ENCODE data around the gene RBM44.

Gene RBM44

DNA sequence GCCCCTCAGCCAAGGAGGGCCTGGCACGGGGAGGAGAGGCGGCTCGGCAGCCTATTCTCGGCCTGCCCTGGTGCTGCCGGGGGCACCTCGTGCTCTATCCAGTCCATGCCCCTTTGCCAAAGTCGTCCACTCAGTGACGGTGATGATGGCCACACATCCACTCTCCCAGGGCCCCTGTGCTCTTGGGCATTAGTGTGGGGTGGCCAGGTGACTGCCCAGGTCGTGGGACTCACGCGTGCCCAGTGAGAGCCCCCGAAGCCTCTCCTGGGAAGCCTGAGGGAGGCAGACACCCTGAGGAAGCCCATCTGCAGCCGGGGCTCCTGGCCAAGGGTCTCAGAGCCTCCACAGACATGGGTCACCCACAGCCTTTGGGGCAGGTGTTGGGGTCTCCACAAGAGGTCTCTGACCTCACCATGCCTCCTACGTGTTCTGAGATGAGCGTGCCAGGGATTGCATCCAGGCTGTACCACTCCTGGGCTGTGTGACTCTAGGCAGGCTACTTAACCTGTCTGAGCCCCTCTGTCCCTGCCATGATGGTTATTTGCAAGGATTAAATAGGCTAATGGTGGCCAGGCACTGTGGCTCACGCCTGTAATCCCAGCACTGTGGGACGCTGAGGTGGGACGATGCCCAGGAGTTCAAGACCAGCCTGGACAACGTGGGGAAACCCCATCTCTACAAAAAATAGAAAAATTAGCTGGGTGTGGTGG lies 73.8 kb downstream of the RBM44 start:
- DNase-seq: no peak

DNA sequence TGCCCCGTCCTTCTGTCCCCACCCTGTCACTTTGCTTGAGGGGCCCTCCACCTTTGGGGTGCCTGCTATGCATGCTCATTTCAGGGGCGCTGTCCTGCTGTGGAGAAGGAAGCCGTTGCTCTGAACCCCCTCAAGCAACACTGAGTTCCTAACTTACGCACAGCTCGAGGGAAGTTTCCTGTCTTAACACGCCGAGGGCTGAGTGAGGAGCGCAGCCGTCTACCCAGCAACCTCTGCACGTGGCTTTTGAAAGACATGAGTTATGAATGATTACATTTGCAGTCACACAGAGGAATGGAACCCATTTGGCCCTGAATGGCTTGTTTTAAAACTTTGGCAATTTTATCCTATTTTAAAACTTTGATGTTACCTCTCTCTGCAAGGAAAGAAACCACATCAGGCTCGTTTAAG lies 74.8 kb downstream of the RBM44 start:
- DNase-seq: no peak

DNA sequence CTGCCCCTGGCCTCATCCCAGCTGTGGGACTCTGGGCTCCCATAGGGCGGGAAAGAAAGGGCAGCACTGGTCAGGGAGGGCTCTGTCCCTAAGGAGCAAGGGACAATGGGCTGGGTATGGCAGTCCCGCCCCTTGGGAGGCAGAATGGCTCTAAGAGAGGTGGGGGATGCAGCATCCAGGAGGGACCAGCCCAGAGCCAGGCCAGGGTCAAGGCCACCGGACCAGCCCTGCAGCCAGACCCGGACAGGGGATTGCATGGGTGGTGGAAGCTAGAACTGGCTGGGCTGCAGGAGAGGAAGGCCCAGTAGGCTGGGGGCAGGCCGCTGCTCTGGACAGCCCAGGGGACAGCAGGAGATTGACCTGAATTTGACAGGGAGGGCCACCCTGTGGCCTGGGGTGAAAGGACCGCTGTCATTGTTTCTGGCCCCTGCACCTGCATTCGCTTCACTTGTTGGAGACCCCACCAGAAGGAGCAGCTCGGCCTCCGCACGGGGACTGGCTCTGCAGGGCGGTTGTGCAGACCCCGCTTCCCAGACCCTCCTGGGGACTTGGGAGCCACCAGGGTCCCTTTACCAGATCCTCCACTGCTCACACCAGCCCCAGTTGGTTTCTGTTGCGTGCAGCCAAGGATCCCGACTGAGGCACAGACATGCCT lies 75.4 kb downstream of the RBM44 start:
- no peak for DNase-seq

DNA sequence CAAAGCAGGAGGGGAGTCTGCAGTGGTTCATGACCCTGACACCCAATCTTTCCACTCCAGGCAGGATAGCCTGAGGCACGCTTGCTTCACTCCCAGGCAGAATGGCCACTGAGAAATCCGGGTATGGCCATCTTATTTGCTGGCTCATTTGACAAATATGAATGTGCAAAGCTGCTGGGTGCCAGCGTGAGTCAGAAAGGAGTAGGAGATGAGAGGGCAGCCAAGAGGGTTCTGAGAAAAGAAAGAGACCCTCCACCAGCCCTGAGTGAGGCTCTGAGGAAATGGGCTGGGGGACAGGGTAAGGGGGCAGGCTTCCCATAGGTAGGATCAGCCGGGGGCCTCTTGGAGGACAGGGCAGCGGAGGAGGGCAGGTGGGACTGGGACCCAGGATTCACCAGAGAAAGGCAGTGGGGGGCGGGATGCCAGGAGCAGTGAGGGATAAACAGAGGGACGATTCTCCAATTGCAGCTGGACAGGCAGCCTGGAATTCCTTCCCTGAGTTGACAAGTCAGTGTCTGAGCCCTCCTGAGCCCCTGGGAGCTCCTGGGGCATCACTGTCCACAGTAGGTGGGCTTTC lies 76.1 kb downstream of the RBM44 start:
- DNase-seq: no peak

DNA sequence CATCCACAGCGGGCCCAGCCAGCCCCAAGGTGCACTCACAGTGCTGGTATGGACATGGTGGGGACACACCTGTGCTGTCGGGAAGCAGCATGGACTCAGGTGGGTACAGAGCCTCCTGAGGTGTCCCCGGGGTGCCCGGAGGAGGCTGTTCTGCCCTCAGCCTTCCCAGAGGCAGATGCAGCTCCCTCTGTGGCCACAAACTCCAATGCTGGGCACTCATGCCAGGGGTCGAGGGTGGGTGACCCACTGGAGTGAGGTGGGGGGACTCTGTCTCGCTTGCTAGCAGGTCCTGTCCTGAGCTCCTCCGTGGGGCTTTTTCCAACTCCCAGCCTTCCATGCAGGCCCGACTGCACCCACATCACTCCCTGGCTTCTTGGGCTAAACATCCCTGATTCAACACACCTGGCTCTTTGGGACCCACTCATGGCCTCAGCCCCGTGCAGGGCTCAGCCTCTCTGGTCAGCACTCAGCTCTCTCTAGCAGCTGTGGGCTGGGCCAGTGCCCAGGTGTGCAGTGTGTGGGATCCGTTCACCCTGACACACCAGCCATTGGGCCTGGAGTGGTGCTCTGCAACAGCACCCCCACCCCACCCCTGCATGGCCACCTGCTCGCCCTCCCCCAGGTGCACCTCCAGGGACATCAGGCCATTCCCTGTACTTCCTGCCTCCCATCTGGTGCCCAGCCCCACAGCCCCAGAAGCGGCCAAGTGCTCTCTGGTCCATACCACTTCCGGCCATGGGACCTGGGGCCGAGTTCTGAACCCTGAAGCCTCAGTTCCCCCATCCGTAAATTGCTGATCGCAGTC lies 76.9 kb downstream of the RBM44 start:
- DNase-seq: peak; percentile 68

DNA sequence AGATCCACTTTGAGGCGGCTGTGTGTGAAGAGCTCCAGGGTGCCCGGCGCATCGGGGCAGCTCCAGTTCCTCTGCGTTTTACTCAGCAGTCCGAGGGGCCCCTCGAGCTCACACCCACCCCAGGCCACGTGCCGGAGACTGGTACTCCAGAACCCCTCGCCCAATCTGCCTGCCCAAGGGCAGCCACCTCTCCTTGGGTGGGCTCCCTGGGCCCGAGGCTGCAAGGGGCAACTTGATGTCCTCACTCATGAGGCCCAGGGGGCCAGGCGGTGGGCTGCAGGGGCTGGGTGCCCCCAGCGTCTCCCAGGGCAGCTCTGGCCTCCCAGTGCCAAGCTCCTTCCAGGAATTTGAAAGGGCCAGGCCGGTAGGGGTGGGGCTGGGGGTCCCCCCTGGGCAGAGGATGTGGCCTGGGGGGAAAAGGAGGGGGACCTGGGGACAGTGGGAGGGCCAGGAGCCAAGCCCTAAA lies 77.5 kb downstream of the RBM44 start:
- DNase-seq: no peak

DNA sequence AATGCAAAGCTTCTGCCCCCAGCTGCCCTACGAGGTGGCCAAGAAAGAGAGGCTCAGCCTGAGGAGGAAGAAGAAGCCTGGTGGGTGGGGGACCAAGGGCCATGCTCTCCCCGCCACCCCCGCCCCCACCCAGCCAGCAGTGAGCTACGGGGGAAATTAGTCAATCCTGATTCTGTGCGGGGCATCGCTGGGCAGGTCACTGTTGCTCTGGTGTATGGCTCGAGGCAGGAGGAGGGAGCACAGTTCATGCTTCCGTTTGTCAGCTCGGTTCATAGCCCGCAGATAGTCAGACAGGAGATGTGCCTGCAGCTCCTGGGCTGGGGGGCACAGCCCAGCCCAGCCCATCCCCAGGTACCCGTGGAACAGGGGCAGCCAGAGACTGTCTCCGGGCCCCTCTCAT lies 78.0 kb downstream of the RBM44 start:
- DNase-seq: no peak

DNA sequence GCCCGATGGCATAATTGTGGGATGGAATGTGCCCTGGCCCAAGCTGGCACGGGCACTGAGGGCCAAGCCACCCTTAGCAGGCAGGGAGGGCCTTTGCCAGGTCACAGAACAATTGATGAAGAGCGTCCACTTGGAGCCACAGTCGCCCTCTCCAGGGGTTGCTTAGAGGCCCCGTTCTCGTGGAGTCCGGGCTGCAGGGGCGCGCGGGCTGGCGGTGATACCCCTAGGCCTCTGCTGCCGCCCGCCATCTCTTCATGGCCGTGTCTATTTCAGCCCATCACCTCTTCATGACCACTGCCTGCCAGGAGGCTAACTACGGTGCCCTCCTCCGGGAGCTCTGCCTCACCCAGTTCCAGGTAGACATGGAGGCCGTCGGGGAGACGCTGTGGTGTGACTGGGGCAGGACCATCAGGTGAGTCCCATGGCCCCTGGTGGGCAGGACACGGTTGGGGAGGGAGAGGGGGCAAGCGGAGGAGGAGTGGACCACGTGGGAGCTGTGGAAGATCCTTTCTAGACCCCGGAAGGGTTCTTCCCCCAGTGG lies 78.4 kb downstream of the RBM44 start:
- no peak for DNase-seq

DNA sequence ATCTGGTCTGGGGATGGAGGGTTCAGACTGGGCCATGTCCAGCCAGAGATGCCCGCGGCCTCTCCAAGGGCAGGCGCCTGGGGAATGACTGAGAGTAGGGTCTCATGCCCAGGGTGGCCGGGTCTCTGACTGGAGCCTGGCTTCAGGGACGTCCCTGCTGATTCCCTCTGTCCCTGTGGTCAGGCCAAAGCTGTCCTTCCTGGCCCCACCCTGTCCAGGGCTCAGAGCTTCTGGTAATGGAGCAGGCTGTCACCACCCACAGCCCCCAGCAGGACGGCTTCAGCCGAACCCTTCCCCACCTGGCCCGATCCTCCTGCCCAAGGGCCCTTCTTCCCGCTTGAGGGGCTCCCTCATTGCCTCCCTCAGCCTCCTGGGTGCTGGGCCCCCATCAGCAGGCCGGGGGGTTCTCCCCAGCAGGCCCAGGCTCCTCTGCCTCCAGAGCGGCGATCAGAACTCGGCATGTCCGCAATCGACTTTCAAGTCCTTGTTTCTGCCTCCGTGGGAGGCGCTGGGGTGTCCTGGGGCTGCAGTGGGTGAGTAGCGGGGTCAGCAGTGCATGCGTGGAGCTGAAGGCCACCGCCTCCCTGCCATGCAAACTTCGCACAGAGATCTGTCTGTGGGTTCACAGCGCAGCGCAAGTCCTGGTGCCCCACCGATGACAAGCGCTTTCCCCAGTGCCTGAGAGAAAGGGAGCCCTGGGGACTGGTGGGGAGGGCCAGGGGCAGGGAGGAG lies 79.2 kb downstream of the RBM44 start:
- no peak for DNase-seq

DNA sequence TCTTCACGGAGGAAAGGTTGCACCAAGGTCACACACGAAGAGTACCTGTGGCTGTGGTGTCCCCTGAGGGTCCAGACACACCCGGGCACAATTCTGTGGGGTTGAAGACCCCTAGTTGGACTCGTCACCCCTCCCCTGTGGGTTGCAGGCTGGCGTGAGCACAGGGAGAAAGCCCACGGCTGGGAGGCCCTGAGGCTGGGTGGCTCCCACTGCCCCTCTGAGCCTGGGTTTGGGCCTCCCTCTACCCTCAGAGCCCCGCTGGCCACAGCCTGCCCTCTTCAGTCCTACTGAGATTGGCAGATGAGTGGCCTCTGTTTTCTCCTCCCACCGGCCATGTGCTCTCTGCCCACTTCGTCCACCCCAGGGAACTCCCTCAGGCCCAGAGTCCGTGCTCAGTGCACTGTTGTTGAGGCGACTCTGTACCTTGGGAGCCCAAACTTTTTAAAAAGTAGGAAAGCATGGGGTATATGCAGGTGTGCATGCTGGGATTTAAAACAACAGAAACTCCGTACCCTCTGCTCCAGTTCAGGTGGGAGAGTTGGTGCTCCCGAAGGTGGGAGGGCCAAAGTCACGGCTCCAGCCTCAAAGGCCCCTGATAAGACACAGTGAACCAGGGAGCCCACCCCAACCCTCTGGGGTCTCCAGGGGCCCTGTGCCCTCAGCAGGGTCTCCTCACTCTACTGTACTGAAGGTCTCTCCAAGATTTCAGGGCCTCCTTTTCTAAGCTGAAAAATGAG lies 79.9 kb downstream of the RBM44 start:
- DNase-seq: no peak

DNA sequence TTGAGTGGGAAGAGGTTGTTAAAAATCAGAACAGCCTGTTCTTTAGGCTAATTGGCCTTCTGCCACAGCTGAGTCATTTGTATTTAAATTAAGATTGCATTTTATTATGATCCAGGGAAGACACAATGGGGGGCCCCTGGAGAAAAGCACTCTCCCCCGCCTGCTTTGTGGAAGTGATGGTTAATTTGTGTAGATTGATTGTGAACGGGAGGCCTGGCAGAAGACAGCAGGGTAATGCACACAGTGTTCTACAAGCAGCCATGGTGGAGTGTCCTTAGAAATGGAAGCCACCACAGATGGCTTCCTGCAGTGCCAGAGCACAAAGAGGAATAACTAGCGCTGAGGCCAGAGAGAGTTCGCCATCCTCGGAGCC lies 80.5 kb downstream of the RBM44 start:
- no peak for DNase-seq

DNA sequence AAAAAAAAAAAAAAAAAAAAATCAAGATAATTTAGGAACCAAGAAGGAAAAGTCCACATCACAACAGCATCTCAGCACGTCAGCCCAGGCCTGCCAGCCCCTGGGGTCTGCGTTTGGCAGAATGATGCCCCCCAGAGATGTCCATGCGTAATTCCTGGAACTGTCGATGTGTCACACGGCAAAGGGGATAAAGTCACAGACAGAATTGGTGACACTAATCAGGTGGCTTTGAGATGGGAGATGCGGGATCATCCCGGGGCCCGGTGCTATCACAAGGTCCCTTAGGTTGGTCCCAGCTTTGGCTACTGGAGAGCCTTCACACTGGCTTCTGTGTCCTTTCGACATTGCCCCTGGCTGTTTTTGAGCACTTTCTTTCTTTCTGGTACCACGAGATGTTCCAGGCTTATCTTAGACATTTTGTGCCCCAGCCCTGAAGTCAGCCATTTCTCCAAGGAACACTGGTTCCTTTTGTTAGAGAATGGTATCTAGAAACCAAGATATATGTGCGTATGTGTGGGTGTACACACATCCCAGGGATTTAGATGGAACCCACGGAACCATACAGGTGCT lies 81.5 kb downstream of the RBM44 start:
- DNase-seq: no peak

DNA sequence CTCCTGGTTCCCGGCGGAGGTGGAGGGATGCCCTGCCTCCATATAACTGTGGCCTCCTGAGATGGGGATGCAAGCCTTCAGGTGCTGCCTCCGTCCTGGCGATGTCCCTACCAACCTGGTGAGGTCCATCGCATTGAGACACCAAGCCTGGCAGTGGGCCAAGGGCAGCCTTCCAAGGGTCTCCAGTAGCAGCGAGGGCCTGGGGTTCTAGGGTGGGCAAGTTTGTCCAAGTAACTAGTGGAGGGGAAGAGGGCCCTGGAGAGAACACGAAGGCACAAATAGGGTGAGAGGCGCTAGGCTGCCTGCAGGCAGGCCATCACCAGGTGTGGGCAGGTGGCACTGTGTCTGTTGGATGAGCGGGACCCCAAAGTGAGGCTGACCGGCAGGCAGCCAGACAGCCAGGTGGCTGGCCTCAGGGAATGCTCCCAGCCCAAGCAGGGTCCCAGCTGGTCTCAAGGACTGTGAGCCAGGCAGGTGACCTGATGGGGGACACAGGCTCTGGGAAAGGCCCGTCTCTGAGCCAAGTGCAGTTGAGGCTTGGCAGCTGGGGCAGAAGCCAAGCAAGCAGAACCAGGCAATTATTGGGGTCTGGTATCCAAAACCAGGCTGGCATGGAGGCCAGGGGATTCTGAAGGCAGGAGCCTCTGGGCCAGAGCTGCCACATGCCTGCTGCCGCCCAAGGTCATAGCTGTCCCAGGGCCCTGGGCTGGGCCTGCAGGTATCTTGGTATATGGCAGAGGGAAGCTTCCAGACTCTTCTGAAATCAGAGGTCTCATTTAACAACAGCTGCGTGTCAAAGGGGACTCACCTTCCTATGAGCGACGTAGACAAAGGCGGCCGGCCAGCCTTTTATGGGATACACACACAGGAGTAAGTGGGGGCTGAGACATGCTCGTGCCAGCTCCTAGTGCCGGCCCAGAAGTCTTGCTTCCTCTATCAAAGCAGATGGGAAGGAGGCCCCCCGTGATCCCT lies 84.2 kb downstream of the RBM44 start:
- DNase-seq: no peak

DNA sequence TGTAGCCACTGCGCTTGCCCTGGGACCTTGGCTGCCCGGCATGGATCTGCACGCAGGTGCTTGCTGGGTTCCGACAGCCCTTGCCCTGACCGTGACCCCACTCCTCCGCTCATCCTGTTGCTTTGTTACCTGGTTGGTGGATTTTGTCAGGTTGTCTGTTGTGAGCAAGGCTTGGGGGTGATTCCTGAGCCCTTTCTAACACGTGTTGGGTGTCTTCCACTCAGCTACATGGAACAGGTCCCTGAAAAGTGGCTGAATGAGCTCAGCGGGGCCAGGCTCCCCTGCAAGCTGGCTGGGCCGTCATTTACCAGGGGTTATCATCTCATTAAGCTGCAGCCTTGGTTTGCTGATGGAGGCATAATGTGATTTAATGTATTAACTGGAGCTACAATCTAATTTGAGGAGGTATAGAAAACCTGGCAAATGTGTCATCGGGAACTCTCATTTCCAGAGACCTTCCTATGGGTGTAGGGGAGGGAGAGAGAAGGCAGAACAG lies 85.4 kb downstream of the RBM44 start:
- DNase-seq: no peak

DNA sequence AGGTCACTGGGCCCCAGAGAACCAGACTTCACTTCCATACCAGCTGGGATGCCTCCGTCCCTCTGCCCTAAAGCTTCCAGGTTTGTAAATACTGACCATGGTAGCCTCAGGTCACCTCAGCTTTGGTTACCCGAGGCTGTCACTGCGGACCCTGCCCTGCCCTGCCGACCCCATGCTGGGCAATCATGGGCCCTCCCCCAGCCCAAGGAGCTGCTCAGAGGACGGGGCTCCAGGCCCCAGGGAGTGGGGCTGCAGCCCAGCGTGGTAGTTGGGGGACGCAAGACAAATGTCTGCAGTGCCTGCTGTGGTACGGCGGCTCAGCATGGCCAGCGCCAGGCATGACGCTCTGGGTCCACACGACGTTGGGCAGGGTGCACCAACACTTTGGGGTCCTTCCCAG lies 86.1 kb downstream of the RBM44 start:
- no peak for DNase-seq

DNA sequence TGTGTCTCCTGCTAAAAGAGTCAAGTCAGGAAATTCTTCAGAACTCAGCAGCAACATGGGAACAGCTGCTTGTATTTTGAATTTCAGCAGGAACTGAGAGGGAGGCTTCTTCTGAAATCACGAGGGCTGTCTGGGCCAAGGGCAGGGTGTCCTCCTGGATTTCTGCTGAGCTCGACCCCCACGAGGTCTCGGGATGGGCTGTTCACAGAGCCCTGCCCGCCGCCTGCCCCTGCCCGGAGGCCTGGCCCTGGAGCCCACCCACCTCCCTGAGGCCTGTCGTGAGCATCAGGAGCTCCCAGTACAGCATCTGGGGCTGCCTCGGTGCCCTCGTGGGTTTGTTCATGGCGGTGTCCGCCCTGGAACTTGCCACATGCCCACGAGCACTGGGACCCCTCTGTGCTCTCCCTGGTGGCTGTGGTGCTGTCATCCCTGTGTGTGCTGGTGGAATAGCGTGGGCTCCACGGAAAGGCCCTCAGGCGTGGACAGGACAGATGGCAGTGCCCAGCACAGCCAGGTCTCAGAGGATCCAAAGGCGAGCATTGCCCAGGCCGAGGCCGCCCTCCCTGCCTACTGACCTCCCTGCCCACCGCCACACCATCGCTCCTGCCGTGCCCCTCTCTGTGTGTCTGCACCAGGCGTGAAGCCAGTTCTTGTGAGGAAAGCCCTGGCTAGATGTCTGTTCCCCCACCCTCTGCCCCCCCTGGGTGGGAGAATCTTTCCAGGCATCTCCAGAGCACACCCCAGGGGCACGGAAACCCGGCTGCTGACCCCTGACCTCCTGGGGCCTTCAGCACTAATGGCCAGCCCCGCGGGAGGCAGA lies 86.7 kb downstream of the RBM44 start:
- DNase-seq: no peak

DNA sequence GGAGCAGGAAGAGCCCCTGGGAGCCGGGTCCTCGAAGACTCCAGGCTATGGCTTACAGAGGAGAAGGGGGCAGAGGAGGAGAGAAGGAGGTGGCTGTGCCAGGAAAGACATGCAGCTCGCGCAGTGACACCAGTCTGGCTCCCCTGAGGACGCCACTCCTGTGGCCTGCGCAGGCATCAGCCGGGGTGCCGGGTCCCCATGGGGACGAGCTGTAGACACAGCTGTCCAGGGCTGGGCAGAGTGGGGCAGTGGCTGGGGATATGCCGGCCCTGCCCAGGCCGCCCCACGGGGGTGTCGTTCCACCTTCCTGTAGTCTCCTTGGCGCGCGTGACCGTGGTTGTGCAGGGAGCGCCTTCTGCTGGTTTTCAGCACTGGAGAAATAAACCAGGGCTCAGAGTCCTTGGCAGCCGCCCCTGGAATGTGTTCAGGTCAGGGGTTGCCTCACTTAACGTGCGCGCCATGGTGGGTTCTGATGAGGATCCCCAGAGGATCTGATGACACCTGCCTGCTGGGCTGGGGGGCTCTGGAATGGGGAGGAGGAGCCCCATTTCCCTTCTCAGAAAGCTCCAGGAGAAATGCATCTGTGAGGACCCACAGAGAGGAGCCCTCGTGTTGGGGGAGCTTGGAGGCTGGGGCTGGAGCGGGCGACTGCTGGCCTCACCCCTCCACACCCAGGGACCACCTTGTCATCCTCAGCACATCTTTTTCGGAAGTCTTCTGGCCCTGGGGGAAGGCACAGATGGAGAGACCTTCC lies 87.5 kb downstream of the RBM44 start:
- no peak for DNase-seq
